GM23338 (cell line): Measurements from ENCODE around the gene PNPLA2. TPM values are rescaled to one million over a fixed set of nuclear protein-coding genes. Genes with fewer than 3 reads are reported as not detected.

Source experiments
- EZH2phosphoT487 ChIP-seq: fragments of 200-600 bp; sonication (generic); IDR thresholded peaks from one replicate; pipeline ENCODE4 v1.8.1; 2018; ENCODE audit warnings: antibody characterized with exemption; ENCODE audit not compliant: unreplicated experiment
- JUNB ChIP-seq: IDR thresholded peaks from one replicate; pipeline ENCODE4 v1.6.1; 2016; ENCODE audit warnings: antibody characterized with exemption; ENCODE audit not compliant: unreplicated experiment
- NANOG ChIP-seq: IDR thresholded peaks from 2 replicates; pipeline ENCODE4 v1.6.1; 2016; ENCODE audit warnings: antibody characterized with exemption, borderline replicate concordance
- POLR2AphosphoS5 ChIP-seq: IDR thresholded peaks from 2 replicates; pipeline ENCODE4 v1.6.1; 2016; ENCODE audit warnings: antibody characterized with exemption, low read depth
- STAT1 ChIP-seq: IDR thresholded peaks from one replicate; pipeline ENCODE4 v1.6.1; 2016; ENCODE audit warnings: antibody characterized with exemption; ENCODE audit not compliant: unreplicated experiment
- ZNF114 ChIP-seq: fragments of 250-450 bp; sonication (Bioruptor Pico); IDR thresholded peaks from 2 replicates; pipeline ENCODE4 v1.5.0; 2020; ENCODE audit warnings: mild to moderate bottlenecking, moderate library complexity
- polyA plus RNA-seq: library from polyadenylated mRNA; unstranded; fragments of >200 nt; fragmentation: Nextera tagmentation; extraction: Ambion mirVana; gene quantifications from 2 replicates; pipeline ENCODE4 v1.2.1, GENCODE V29; 2016
- total RNA-seq: library from RNA; depleted of rRNA; stranded (reverse); fragments of >200 nt; shearing (Covaris generic); gene quantifications from 2 replicates; pipeline ENCODE4 v1.2.3, GENCODE V29; 2014
- TF ChIP-seq, protein P1 (sequence below): fragments of 250-450 bp; sonication (Bioruptor Pico); IDR thresholded peaks from 2 replicates; pipeline ENCODE4 v1.5.0; 2020; ENCODE audit warnings: mild to moderate bottlenecking, moderate library complexity
- TF ChIP-seq, protein P2 (sequence below): IDR thresholded peaks from 2 replicates; pipeline ENCODE4 v1.6.1; 2016; ENCODE audit warnings: antibody characterized with exemption

Gene PNPLA2
- total and polyA plus RNA-seq, 2 experiments from 2014 or later = 31.1 to 45.6 TPM

DNA sequence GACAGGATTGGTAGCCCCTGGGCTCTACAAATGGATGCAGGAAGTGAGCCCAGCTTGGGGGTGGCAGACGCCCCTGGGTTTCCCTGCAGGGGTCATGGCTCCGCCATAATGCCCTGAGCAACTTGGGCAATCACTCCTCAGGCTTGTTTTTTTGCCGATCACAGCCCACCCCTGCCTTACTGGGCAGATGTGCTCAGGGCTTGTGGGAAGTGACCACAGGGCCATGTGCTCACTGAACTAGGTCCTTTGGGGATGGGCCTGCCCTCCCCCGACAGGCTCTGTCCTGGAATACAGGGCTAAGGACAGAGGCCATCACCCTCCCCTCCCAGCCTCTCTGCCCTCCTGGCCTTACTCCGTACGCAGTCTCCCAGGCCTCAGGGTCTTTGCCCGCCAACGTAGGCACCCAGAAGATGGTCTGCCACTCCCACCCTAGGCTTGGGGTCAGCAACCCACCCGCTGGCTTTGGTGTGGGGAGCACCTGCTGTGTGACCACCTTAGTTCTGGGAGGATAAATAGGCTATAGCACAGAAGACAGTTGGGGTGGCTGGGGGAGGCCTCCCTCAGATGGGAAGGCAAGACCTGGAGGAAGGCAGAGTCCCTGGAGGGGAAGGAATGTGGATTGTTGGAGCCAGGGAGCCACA is 5.1 kb upstream of the PNPLA2 start (continued):
- TF ChIP-seq, protein P1, sequence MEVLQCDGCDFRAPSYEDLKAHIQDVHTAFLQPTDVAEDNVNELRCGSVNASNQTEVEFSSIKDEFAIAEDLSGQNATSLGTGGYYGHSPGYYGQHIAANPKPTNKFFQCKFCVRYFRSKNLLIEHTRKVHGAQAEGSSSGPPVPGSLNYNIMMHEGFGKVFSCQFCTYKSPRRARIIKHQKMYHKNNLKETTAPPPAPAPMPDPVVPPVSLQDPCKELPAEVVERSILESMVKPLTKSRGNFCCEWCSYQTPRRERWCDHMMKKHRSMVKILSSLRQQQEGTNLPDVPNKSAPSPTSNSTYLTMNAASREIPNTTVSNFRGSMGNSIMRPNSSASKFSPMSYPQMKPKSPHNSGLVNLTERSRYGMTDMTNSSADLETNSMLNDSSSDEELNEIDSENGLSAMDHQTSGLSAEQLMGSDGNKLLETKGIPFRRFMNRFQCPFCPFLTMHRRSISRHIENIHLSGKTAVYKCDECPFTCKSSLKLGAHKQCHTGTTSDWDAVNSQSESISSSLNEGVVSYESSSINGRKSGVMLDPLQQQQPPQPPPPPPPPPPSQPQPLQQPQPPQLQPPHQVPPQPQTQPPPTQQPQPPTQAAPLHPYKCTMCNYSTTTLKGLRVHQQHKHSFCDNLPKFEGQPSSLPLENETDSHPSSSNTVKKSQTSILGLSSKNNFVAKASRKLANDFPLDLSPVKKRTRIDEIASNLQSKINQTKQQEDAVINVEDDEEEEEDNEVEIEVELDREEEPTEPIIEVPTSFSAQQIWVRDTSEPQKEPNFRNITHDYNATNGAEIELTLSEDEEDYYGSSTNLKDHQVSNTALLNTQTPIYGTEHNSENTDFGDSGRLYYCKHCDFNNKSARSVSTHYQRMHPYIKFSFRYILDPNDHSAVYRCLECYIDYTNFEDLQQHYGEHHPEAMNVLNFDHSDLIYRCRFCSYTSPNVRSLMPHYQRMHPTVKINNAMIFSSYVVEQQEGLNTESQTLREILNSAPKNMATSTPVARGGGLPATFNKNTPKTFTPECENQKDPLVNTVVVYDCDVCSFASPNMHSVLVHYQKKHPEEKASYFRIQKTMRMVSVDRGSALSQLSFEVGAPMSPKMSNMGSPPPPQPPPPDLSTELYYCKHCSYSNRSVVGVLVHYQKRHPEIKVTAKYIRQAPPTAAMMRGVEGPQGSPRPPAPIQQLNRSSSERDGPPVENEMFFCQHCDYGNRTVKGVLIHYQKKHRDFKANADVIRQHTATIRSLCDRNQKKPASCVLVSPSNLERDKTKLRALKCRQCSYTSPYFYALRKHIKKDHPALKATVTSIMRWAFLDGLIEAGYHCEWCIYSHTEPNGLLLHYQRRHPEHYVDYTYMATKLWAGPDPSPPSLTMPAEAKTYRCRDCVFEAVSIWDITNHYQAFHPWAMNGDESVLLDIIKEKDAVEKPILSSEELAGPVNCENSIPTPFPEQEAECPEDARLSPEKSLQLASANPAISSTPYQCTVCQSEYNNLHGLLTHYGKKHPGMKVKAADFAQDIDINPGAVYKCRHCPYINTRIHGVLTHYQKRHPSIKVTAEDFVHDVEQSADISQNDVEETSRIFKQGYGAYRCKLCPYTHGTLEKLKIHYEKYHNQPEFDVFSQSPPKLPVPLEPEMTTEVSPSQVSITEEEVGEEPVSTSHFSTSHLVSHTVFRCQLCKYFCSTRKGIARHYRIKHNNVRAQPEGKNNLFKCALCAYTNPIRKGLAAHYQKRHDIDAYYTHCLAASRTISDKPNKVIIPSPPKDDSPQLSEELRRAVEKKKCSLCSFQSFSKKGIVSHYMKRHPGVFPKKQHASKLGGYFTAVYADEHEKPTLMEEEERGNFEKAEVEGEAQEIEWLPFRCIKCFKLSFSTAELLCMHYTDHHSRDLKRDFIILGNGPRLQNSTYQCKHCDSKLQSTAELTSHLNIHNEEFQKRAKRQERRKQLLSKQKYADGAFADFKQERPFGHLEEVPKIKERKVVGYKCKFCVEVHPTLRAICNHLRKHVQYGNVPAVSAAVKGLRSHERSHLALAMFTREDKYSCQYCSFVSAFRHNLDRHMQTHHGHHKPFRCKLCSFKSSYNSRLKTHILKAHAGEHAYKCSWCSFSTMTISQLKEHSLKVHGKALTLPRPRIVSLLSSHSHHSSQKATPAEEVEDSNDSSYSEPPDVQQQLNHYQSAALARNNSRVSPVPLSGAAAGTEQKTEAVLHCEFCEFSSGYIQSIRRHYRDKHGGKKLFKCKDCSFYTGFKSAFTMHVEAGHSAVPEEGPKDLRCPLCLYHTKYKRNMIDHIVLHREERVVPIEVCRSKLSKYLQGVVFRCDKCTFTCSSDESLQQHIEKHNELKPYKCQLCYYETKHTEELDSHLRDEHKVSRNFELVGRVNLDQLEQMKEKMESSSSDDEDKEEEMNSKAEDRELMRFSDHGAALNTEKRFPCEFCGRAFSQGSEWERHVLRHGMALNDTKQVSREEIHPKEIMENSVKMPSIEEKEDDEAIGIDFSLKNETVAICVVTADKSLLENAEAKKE = no peak
- TF ChIP-seq POLR2AphosphoS5 = no peak; the same call in none of the 2 replicates
- TF ChIP-seq, protein P2, sequence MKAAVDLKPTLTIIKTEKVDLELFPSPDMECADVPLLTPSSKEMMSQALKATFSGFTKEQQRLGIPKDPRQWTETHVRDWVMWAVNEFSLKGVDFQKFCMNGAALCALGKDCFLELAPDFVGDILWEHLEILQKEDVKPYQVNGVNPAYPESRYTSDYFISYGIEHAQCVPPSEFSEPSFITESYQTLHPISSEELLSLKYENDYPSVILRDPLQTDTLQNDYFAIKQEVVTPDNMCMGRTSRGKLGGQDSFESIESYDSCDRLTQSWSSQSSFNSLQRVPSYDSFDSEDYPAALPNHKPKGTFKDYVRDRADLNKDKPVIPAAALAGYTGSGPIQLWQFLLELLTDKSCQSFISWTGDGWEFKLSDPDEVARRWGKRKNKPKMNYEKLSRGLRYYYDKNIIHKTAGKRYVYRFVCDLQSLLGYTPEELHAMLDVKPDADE = no peak
- no peak for TF ChIP-seq NANOG
- no peak for TF ChIP-seq STAT1
- no peak for TF ChIP-seq EZH2phosphoT487
- no peak for TF ChIP-seq JUNB
- TF ChIP-seq ZNF114 (CRISPR knock-in tag) = no peak
